Activated CD8-positive, alpha-beta T cell treated with anti-CD3 and anti-CD28 coated beads, Interleukin-2, amount 10 ng/mL, durations not matched to agents 7 days and 5 days (primary cell): ENCODE data around the gene PARD3. TPM values are rescaled to one million over a fixed set of nuclear protein-coding genes. Genes with fewer than 3 reads are reported as not detected.

Experiments used
- ATAC-seq: fragments of 150-1000 bp; cut with Tn5 transposase; one replicate; pipeline ENCODE4 v1.10.0; 2021; ENCODE audit warnings: moderate library complexity
- CTCF ChIA-PET: fragments of 350-600 bp; sonication (Branson Sonifier 250); formaldehyde crosslinking; loops from one replicate; lab custom pipeline; 2021; ENCODE audit warnings: antibody characterized with exemption; lab: Charles Lee
- POLR2A ChIA-PET: fragments of 350-600 bp; sonication (Branson Sonifier 250); formaldehyde crosslinking; loops from one replicate; lab custom pipeline; 2021; ENCODE audit warnings: antibody characterized with exemption; lab: Charles Lee
- DNase-seq: peaks from one replicate; pipeline ENCODE4 v3.0.0-alpha.2; 2020
- H3K27ac Mint-ChIP-seq: one replicate; pipeline ENCODE4 v1.8.0; 2021; ENCODE audit warnings: mild to moderate bottlenecking, mixed read lengths
- H3K27me3 Mint-ChIP-seq: one replicate; pipeline ENCODE4 v1.8.0; 2021; ENCODE audit warnings: low read depth, mixed read lengths
- H3K36me3 Mint-ChIP-seq: one replicate; pipeline ENCODE4 v1.8.0; 2021; ENCODE audit warnings: low read depth, mixed read lengths
- H3K4me1 Mint-ChIP-seq: one replicate; pipeline ENCODE4 v1.8.0; 2021; ENCODE audit warnings: low read depth, mixed read lengths
- H3K4me3 Mint-ChIP-seq: one replicate; pipeline ENCODE4 v1.8.0; 2021; ENCODE audit warnings: mild to moderate bottlenecking, mixed read lengths
- H3K9me3 Mint-ChIP-seq: one replicate; pipeline ENCODE4 v1.8.0; 2022; ENCODE audit warnings: mixed read lengths; ENCODE audit not compliant: insufficient read depth
- total RNA-seq, 2 experiments: library from RNA; stranded (reverse); gene quantifications; one replicate each; pipeline ENCODE4 v1.2.3, GENCODE V29; 2021

The PARD3 gene
- total RNA-seq, 2 experiments from 2014 or later = 0.63 to 0.68 TPM

- CTCF ChIA-PET = no interaction called here
- no peaks in the 10 kb centered on the region for H3K4me1 Mint-ChIP-seq
- H3K27me3 Mint-ChIP-seq = no peaks in the 10 kb centered on the region
- POLR2A ChIA-PET = no interaction called here
- DNase-seq (no peak), ATAC-seq (no peak)
- H3K4me3 Mint-ChIP-seq = no peak overlapping the region
- H3K9me3 Mint-ChIP-seq = peaks cover 20% of the 10 kb centered on the region
- H3K36me3 Mint-ChIP-seq = no peaks in the 10 kb centered on the region
- H3K27ac Mint-ChIP-seq = no peak overlapping the region
These were observed 717.4 kb downstream of the PARD3 start for GRCh38 chr10:34097682-34098081.

DNA sequence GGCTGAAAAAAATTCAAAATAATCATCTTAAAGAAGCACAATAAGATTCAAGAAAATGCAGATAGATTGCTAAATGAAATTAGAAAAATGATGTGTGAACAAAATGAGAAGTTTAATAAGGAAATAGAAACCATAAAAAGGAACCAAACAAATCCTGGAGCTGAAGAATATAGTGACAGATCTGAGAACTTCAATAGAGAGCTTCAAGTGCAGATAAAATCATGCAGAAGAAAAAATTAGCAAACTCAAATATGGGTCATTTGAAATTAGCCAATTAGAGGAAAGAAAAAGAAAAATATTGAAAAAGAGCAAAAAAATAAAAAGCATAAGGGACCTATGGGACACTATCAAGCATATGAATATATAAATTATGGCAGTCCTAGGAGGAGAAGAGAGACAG is 720.1 kb downstream of the PARD3 start:
- no peak overlapping the region for H3K27ac Mint-ChIP-seq
- DNase-seq = no peak
- H3K4me1 Mint-ChIP-seq = no peaks in the 10 kb centered on the region
- no peak for ATAC-seq
- H3K4me3 Mint-ChIP-seq = no peak overlapping the region
- no peaks in the 10 kb centered on the region for H3K36me3 Mint-ChIP-seq
- peaks cover 20% of the 10 kb centered on the region for H3K9me3 Mint-ChIP-seq
- CTCF ChIA-PET = no interaction called here
- POLR2A ChIA-PET = no interaction called here
- H3K27me3 Mint-ChIP-seq = no peaks in the 10 kb centered on the region

DNA sequence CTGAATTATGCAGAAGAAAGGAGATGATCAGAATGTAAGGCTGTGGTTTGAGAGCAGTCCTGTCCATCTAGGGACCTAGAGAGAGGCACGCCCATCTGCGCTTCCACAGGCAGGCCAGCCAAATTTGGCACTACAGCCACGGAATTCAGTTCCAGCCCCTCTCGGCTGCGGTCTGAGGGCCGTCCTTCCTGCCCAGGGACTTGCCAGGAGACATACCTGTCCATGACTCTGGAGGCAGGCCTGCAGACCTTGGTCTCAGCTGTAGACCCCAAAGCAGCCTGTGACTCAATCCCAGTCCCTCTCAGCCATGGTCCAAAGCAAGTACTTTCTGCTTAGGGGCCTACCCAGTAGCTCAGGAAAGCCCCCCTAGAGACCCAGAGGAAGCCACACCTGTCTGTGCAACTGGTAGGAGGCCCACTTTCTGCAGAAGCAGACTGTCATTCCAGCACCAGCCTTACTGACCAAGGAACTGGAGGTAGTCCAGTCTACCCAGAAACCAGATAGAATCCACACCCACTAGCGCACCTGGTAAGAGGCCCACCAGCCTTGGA is 720.9 kb downstream of the PARD3 start:
- H3K4me1 Mint-ChIP-seq = no peaks in the 10 kb centered on the region
- H3K36me3 Mint-ChIP-seq = no peaks in the 10 kb centered on the region
- no peaks in the 10 kb centered on the region for H3K27me3 Mint-ChIP-seq
- H3K4me3 Mint-ChIP-seq = no peak overlapping the region
- POLR2A ChIA-PET = no interaction called here
- ATAC-seq (no peak), DNase-seq (no peak)
- H3K27ac Mint-ChIP-seq = no peak overlapping the region
- H3K9me3 Mint-ChIP-seq = peaks cover 20% of the 10 kb centered on the region
- CTCF ChIA-PET = no interaction called here

DNA sequence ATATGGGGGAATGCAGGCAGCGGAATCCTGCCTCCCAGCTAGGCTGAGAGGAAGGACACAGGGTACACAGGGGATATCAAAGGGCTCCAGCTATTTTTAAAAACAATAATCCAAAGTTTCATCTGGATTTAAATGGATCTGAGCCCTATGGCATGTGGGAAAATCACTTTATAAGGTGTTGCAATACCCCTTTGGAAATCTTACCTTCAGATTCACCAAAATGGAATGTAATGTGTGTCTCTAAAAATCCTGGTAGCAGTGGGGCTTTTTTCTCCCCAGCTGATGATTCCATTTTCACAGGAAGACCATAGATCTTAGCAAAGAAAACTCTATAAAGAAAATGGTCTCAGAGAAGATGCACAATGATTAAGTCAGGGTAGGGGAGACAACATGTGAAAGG is 722.2 kb downstream of the PARD3 start:
- no peak for DNase-seq
- Mint-ChIP-seq H3K27ac (no peak overlapping the region), H3K36me3 (no peaks in the 10 kb centered on the region), H3K27me3 (no peaks in the 10 kb centered on the region), H3K4me1 (no peaks in the 10 kb centered on the region), H3K4me3 (no peak overlapping the region), H3K9me3 (peaks cover 20% of the 10 kb centered on the region)
- ChIA-PET POLR2A (no interaction called here), CTCF (no interaction called here)
- ATAC-seq = no peak

DNA sequence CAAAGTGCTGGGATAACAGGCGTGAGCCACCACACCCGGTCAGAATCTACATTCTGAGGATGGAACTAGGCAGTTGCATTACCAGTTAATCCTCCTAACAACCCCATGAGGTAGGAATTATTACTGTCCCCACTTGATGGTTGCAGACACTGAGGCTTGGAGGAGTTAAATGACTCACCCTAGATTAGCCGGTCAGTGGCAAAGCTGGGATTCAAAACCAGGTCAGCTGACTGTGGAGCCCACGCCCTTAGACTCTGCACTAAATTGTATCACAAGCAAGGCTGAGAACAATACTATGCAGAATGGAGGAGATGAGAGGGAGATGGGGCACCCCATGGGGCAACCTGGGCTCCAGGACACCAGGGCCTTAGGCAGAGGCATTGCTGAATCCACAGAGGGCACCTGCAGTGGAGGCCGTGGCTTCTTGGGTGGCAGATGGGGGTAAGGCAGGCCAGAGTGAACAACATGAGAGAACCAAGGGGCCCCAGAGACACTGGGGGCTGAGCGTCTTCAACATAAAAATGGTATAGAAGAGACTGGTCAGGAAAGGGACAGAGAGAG is 723.4 kb downstream of the PARD3 start:
- Mint-ChIP-seq H3K27me3 (no peaks in the 10 kb centered on the region), H3K36me3 (no peaks in the 10 kb centered on the region)

DNA sequence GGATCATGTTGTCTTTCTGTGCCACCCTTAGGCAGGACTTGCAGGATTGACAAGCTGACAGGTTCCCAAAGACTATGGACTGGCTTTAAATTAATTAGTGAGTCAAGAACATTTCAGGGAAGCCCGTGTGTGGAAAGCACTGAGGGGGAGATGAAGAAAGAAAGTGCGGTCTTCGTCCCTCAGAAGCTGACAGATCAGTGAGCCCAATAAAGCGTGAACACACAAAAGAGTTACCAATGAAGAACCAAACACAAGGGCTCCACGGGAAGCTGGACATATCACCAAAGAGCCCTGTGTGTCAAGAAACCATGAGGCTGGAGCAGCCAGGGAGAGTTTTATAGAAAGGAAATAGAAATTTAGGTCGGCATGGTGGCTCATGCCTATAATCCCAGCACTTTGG is 725.8 kb downstream of the PARD3 start:
- Mint-ChIP-seq H3K4me1 (no peaks in the 10 kb centered on the region), H3K4me3 (no peak overlapping the region), H3K27me3 (no peaks in the 10 kb centered on the region), H3K9me3 (no peaks in the 10 kb centered on the region), H3K27ac (no peak overlapping the region), H3K36me3 (no peaks in the 10 kb centered on the region)
- ATAC-seq (no peak), DNase-seq (no peak)
- CTCF ChIA-PET = no interaction called here
- POLR2A ChIA-PET = no interaction called here

More for the DNA sequence above, 723.4 kb downstream of the PARD3 start:
- no peak overlapping the region for H3K4me3 Mint-ChIP-seq
- ChIA-PET CTCF (no interaction called here), POLR2A (no interaction called here)
- ATAC-seq (no peak), DNase-seq (no peak)
- peaks cover 16% of the 10 kb centered on the region for H3K9me3 Mint-ChIP-seq
- H3K27ac Mint-ChIP-seq = no peak overlapping the region
- no peaks in the 10 kb centered on the region for H3K4me1 Mint-ChIP-seq

- H3K9me3 Mint-ChIP-seq = no peaks in the 10 kb centered on the region
- H3K27me3 Mint-ChIP-seq = no peaks in the 10 kb centered on the region
- DNase-seq = no peak
- H3K4me1 Mint-ChIP-seq = no peaks in the 10 kb centered on the region
- H3K36me3 Mint-ChIP-seq = no peaks in the 10 kb centered on the region
- ChIA-PET CTCF (no interaction called here), POLR2A (no interaction called here)
- no peak overlapping the region for H3K4me3 Mint-ChIP-seq
- no peak overlapping the region for H3K27ac Mint-ChIP-seq
- ATAC-seq = no peak
These were observed 726.8 kb downstream of the PARD3 start for GRCh38 chr10:34088208-34088794.

DNA sequence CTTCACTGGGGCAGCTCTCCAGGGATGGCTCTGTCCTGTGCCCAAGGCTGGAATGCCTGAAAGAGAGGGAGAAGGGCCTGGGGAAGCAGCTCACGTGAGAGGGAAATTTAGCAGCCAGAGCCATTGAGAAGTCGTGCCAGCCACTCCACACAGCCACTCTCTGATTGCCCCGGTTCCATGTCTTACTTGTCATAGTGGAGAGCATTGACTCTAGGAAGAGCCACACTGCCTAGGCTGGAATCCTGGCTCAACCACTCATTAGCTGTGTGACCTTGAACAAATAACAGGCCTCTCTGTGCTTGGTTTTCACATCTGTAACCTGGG is 728.0 kb downstream of the PARD3 start:
- no peak overlapping the region for H3K27ac Mint-ChIP-seq
- no peaks in the 10 kb centered on the region for H3K27me3 Mint-ChIP-seq
- H3K36me3 Mint-ChIP-seq = no peaks in the 10 kb centered on the region
- POLR2A ChIA-PET = no interaction called here
- H3K4me1 Mint-ChIP-seq = no peaks in the 10 kb centered on the region
- ATAC-seq = no peak
- no peak overlapping the region for H3K4me3 Mint-ChIP-seq
- CTCF ChIA-PET = no interaction called here
- H3K9me3 Mint-ChIP-seq = no peaks in the 10 kb centered on the region
- no peak for DNase-seq

DNA sequence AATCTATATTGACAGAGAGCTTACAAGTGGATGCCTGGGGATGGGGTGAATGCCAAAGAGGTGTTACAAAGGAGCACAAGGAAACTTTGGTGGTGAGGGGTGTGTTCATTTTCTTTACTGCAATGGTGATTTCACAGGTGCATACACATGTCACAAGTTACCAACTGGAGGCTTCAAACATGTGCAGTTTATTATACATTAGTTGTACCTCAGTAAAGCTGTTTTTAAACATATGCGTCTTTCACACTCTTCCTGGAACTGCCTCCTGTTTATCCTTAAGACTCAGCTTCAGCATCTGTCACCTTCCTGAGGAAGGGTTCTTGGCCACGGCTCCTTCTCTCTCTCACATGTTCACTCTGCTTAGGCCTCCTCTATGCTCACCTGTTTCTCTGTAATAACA is 731.5 kb downstream of the PARD3 start:
- no peak overlapping the region for H3K27ac Mint-ChIP-seq

DNA sequence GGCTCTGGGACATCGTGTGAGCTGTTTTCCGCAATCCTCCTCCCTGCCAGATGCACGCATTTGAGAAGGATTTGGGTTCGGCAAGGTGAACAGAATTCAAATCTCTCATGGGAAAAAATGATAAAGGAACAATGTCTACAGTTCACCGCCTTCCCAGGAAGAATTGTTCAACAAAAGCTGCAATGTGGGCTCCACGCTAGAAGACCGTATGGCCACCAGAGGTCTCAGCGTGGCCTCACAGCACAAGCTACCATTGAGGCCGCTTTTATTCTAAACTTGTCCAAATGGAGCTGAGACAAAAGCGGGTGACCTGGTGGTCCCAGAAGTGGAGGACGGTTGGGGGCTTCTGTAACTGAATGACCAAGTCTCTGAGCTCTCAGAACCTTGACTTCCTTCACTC is 733.1 kb downstream of the PARD3 start:
- Mint-ChIP-seq H3K4me1 (no peaks in the 10 kb centered on the region), H3K9me3 (peaks cover 3% of the 10 kb centered on the region), H3K27ac (no peak overlapping the region), H3K4me3 (no peak overlapping the region), H3K36me3 (no peaks in the 10 kb centered on the region), H3K27me3 (no peaks in the 10 kb centered on the region)
- no peak for DNase-seq
- ChIA-PET CTCF (no interaction called here), POLR2A (no interaction called here)
- ATAC-seq = no peak

More for the DNA sequence above, 731.5 kb downstream of the PARD3 start:
- Mint-ChIP-seq H3K4me1 (no peaks in the 10 kb centered on the region), H3K27me3 (no peaks in the 10 kb centered on the region), H3K4me3 (no peak overlapping the region), H3K36me3 (no peaks in the 10 kb centered on the region), H3K9me3 (peaks cover 3% of the 10 kb centered on the region)
- ChIA-PET POLR2A (no interaction called here), CTCF (no interaction called here)
- no peak for DNase-seq
- no peak for ATAC-seq

- H3K27me3 Mint-ChIP-seq = no peaks in the 10 kb centered on the region
- H3K9me3 Mint-ChIP-seq = peaks cover 3% of the 10 kb centered on the region
- no peaks in the 10 kb centered on the region for H3K36me3 Mint-ChIP-seq
- ChIA-PET POLR2A (no interaction called here), CTCF (no interaction called here)
- no peaks in the 10 kb centered on the region for H3K4me1 Mint-ChIP-seq
- DNase-seq = no peak
- no peak for ATAC-seq
- no peak overlapping the region for H3K27ac Mint-ChIP-seq
- H3K4me3 Mint-ChIP-seq = no peak overlapping the region
These were observed 733.8 kb downstream of the PARD3 start for GRCh38 chr10:34081347-34081743.

GRCh38 chr10:34080485-34081346 is 734.4 kb downstream of the PARD3 start:
- Mint-ChIP-seq H3K27ac (no peak overlapping the region), H3K4me1 (no peaks in the 10 kb centered on the region), H3K9me3 (peaks cover 3% of the 10 kb centered on the region), H3K4me3 (no peak overlapping the region), H3K27me3 (no peaks in the 10 kb centered on the region), H3K36me3 (no peaks in the 10 kb centered on the region)
- DNase-seq (no peak), ATAC-seq (no peak)
- ChIA-PET CTCF (no interaction called here), POLR2A (no interaction called here)
